GM18511 (cell line): Measurements from ENCODE around the gene LRP1.

Source experiments
- ATAC-seq: cut with Tn5 transposase; IDR thresholded peaks from one replicate; pipeline ENCODE4 v1.9.1; 2021; ENCODE audit warnings: mild to moderate bottlenecking, moderate library complexity; ENCODE audit not compliant: unreplicated experiment

LRP1 gene

DNA sequence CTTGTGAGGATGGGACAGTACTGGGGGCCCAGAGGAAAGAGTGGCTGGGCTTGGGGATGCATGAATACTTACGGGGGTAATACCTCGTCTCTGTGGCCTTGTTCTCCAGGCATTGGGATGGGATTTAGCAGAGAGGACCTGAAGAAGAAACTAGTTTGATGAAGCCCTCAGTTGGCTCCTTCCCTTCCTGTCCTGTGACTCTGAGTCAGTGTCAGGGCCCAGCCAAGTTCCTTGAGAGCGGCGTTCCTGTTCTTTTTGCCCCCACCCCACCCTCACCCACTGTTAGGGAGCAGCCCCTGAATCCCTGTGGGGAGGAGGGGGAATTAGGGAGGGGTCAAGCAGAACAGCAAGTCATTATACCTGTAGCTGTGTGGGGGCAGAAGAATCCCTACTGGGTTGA, 24.4 kb downstream of the LRP1 start:
- no peak for ATAC-seq

DNA sequence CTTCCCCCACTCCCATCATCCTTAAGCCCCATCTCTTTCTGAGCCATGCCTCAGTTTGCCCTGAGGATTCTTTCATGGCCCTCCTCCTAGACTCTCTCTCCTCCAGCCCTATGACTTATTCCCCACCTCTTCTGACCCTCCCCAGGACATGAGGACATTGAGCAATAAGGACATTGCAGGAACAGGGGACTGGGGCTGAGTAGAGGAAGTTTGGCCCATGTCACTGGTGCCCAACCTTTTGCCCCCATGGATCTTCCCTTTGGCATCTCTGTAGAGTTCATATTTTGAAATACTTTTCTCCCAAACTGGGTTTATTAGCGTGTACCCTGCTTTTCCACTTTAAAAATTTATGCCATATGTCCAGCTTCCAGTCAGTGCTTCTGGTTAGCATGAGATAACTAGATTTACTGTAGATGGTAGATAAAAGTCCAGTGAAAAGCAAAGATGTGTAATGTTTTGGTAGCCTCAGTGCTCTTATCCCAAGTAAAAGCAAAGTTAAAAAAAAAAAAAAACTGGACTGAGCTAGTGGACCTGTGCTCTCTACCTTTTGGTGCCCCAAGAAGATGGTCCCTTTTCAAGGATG, 25.2 kb downstream of the LRP1 start:
- no peak for ATAC-seq

DNA sequence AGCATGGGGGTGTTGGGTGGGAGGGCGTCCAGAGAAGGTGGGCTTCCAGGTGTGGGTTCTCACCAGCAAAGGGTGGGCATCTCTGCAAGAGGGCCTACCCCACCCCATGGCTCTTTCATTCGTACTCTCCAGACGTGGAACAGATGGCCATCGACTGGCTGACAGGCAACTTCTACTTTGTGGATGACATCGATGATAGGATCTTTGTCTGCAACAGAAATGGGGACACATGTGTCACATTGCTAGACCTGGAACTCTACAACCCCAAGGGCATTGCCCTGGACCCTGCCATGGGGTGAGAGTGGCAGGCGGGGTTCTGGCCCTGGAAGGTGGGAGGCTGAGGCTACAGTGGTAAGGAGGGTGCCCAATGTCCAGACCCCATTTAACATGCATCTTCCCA, 25.8 kb downstream of the LRP1 start:
- ATAC-seq: no peak

DNA sequence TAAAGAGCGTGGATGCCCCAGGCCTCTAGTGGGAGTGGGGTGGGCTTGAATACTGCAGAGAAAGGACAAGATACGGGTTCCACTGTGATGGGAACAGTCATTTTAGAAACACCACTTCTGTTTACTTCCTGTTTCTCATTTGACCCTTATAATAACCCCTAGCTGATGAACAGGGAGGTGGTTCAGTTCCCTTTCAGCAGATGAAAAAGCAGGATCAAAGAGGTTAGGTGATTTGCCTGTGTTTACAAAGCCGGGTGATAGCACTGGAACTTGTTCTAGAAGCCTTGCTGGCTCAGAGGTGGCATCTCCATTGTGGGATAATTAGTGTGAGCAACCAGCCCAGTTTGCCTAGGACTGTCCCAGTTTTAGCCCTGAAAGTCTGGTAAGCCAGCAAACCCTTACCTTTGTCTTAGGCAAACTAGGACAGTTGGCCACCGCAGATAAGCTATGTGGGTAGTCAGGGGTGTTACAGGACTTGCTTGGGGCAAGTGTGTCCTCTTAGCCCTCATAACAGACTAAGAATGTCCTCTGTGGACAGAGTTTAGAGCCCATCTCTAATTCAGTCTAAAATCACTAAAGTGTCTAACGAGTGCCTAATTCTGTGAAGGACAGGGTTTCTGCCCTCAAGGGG, 26.6 kb downstream of the LRP1 start:
- ATAC-seq: no peak

DNA sequence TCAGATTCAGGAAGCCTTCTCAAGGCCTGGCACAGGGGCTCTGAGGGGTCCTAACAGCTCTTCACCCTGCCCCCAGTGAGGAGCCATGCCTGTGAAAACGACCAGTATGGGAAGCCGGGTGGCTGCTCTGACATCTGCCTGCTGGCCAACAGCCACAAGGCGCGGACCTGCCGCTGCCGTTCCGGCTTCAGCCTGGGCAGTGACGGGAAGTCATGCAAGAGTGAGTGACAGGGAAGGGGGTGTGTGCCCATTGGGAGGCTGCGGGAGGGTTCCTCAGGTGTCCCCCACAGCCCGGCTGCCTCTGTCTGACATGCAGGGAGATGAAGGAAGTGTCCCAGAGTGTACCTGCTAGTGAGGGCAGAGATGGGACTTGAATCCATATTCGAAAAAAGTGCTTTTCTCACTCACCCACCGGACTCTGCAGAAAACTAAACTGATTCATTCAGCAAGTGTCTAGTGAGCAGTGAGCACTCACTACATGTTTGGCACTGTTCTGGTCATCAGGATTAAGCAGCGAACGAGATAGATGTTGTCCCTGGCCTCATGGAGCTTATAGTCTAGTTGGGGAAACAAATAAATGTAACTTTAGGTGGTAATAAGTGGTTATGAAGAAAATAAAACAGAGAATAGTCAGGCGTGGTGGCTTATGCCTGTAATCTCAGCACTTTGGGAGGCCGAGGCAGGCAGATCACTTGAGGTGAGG, 28.6 kb downstream of the LRP1 start:
- ATAC-seq: no peak

DNA sequence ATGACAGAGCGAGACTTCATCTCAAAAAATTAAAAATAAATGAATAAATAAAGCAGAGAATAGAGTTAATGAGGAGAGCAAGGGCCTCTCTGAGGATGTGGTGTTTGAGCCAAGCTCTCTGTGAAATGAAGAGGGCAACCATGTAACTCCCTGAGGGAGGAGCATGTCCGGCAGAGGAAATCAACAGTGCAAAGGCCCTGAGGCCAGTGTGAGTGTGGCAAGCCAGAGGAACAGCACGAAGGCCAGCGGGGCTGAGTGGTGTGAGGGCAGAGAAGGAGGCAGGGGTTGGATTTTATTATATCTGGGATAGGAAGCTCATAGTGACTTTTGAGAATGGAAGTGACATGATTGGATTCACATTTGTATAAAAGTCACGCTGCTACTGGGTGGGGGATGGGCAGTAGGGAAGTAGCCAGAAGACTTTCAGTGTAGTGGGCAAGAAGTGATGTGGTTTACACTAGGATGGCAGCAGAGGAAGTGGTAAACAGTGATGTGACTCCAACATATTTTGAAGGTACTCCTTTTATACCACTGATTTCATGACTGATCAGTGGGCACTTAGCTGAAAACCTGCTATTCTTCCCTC, 29.4 kb downstream of the LRP1 start:
- ATAC-seq: no peak

DNA sequence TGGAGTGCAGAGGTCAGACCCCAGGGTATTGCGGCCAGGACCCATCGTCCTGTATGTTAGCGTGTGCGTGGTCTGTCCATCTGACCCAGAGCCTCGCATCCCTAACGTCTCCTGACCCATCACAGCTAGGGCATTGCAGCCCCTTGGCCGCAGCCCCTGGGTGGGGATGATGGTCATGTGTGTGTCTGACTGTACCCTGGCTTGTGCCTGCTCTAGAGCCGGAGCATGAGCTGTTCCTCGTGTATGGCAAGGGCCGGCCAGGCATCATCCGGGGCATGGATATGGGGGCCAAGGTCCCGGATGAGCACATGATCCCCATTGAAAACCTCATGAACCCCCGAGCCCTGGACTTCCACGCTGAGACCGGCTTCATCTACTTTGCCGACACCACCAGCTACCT, 29.9 kb downstream of the LRP1 start:
- ATAC-seq: no peak

DNA sequence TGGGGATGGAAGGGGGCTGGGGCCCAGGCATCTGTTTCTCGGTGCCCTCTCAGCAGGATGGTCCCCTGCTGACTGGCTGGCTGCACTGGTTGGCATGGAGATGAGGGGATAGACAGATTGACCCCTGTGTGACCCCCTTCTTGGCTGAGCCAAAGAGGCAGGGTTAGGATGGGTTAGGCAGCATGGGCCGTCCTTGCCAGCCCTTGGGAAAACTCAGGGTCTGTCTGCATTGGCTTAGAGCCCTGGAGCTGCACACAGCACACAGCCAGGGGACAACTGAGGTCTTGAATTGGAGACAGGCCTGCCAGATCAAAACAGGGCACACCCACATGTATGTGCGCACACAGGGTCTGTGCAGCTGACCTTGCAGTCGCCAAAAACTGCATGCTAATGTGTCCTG, 30.4 kb downstream of the LRP1 start:
- ATAC-seq: no peak

DNA sequence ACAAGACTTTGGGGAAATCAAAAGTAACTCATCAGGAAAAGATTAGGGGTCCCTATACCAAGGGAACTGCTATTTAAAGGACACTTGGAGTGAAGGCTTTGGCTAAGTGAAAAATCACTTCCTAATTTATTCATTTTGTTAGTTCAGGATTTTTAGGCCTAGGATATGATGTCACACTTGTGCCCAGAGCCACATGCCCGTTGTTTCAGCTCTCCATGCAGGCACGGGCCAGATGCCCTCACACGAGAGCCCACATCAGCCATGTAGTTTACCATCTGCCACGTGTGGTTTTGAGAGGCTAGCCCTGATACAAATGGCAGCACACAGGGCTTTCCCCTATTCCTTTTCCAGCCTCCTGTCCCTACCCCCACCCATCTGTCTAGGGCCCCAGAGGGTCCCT, 31.0 kb downstream of the LRP1 start:
- no peak for ATAC-seq

DNA sequence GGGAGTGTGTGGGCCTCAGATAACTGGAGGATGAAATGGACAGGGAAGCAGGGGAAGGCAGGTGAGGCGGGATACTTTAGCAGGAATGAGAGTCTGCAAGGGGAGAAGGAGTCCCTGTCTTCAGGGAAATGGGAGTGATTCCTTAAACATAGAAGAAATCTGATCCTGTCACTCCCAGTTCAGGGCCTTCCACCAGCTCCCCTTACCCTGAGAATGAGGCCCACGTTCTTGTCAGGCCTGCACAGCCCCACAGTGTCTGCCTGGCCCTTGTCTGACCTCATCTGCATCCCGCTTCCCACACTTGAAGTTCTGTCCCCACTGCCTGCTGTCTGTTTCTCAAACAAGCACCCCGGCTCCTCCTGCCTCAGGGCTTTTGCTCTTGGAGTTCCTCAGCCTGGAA, 31.8 kb downstream of the LRP1 start:
- ATAC-seq: no peak

DNA sequence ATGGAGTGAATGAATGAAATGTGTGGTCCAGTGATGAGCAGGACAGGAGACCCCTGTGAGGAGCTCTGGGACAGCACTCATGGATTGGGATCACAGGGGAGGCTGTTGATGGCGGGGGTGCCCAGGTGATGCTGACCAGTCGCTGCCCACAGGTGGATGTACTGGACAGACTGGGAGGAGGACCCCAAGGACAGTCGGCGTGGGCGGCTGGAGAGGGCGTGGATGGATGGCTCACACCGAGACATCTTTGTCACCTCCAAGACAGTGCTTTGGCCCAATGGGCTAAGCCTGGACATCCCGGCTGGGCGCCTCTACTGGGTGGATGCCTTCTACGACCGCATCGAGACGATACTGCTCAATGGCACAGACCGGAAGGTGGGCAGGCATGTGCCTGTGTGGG, 32.5 kb downstream of the LRP1 start:
- ATAC-seq: no peak

DNA sequence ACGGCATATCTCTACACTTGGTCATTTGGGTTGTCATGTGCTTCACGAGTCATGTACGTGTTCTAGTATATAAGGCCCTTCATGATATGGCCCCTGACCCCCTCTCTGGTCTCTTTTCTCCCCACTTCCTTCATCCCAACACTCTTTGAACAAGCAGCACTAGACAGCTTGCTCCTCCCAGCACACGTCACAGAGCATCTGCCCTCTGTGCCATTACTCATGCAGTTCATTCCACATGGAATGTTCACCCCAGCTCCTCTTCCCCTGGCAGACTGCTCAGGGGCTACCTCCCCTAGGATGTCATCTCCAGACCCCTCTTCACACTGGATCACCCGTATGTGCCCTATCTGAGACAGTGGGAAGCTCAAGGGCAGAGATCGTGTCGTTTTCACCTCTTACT, 33.2 kb downstream of the LRP1 start:
- ATAC-seq: no peak

DNA sequence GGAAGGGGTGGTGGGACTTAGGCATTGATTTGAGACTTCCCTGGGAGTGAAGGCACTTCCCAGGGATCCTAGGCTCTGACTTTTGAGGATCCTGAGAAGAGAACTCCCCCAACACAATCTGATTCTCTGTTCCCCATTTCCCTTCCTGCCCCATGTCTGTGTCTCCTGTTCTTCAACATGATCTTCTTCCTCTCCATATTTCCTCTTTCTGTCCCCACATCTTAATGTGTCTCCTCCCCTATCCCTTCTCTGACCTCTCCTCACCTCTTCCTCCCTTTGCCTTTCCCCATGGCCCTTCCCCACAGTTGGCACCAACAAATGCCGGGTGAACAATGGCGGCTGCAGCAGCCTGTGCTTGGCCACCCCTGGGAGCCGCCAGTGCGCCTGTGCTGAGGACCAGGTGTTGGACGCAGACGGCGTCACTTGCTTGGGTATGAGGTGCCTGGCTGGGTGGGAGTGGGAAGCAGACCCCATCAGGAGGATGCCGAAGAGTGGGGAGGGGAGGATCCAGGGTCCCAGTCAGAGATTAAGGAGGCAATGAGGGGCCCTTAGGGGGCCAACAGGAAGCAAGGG, 34.4 kb downstream of the LRP1 start:
- ATAC-seq: no peak

DNA sequence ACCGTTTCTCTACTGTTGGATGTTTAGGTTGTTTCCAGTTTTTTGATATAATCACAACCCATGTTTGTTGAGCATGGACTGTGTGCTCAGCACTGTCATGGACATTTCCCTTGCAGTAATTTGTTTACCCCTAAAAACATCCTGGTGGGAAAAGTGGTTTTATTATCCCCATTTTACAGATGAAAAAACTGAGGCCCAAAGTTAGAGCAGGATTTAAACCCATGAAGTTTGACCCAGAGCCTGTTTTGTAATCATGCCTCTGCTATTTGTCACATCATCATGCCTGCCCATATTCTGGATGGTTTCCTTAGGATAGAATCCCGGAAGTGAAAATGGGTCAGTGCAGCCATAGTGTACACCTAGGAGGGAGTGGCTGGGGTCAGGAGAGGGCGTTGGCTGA, 36.2 kb downstream of the LRP1 start:
- ATAC-seq: no peak

DNA sequence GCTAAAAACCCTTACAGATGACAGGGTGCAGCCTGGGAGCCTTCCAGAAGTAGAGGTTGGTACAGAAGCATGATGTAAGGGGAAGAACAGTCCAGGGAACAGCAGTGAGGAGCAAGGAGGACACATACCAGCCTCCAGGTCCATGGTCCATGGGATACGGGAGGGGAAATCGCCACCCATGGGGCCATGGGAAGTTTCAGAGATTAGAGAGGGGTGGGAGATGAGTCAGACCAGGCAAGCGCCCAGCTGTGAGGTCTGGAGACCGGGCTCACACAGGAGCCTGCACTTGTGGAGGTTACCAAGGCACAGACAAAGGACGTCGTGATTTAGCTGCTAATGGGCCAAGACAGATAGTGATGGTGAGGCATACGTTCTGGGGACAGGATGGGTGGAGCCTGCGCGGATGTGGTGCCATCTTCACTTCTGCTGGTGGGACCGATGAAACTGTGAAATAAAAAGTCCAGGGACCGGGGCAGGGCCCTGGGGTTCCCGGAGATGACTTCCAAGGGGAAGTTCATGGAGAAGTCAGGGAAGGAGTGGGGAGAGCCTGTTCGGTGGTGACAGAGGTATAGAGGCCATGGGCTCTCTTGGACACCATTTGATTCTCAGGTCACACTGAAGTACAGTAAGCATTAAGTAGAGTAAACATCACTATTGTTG, 36.8 kb downstream of the LRP1 start:
- no peak for ATAC-seq

DNA sequence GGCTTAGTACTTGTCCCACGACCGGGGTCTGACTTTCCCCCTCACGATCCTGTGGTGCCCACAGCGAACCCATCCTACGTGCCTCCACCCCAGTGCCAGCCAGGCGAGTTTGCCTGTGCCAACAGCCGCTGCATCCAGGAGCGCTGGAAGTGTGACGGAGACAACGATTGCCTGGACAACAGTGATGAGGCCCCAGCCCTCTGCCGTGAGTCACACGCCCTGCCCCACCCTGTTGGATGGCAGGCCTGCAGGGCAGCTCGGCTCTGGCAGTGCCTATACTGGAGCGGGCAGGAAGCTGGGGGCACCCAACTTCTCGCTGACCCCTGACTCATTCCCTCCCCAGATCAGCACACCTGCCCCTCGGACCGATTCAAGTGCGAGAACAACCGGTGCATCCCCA, 37.5 kb downstream of the LRP1 start:
- ATAC-seq: no peak

DNA sequence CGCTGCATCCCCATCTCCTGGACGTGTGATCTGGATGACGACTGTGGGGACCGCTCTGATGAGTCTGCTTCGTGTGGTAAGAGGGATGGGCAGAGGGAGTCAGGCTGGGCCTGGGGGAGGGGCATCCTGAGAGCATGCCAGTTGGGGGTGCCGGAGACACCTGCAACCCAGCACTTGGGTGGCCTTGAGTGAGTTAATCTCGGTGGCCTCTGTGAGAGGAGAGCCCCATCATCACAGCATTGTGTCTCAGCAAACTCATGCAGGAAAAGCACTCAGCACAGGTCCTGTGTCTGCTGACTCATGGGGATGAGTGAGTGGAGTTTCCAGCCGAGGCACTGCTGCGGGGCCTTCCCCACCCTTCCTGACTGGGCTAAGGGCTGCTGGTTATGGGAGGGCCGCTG, 38.7 kb downstream of the LRP1 start:
- no peak for ATAC-seq

DNA sequence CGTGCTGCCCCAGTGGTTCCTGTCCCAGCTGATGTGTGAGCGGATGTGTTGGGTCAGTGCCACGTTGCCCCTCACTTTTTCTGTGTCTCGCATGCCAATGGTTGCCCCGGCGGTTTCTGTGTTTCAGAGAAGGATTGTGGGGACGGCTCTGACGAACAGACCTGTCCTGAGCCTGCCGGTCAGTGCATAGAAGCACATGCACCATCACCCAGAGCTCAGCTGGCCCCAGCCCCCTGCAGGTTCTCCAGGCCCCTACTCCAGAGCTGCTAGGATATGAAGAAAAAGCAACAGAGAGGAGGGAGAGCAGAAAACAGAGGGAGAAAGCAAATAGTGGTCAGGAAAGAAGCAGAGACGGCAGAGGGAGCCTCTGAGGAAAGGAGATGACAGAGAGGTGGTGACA, 39.8 kb downstream of the LRP1 start:
- no peak for ATAC-seq

DNA sequence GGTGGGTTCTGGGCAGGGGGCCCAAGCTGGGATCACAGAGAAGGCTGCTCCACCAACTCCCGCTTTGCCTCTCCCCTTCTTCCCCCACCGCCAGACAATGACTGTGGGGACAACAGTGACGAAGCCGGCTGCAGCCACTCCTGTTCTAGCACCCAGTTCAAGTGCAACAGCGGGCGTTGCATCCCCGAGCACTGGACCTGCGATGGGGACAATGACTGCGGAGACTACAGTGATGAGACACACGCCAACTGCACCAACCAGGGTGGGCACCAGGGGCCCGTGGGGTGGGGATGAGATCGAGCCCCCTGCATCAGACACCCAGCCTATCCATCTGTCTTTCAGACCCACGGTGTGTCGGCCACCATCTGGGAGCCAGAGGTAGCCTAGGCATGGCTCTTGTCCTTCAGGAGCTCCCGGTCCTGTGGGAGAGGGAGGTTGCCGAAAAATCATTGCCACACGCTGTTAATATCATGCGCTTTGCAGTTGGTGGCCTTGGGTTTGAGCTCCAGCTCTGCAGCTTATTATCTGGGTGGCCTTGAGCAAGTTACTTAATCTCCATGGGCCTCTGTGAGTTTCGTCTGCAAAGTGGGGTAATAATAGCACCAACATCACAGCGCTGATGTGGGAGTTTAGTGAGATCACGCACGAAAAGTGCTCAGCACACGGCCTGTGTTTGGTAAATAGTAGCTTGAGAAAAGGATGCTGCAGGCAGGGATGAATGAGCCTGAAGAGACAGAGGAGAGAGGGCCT, 40.9 kb downstream of the LRP1 start:
- ATAC-seq: no peak

DNA sequence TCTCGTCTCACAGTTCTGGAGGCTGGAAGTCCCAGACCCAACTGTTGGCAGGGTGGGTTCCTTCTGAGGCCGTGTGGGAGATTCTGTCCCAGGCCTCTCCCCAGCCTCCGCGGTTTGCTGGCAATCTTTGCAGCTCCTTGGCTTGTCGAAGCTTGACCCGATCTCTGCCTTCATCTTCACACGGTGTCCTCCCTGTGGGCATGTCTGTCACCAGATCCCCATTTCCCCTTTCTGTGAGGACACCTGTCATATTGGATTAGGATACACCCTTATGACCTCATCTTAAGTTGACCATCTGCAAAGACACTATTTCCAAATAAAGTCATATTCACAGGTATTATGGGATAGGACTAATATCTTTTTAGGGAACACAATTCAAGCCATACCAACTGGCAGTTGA, 41.7 kb downstream of the LRP1 start:
- no peak for ATAC-seq

DNA sequence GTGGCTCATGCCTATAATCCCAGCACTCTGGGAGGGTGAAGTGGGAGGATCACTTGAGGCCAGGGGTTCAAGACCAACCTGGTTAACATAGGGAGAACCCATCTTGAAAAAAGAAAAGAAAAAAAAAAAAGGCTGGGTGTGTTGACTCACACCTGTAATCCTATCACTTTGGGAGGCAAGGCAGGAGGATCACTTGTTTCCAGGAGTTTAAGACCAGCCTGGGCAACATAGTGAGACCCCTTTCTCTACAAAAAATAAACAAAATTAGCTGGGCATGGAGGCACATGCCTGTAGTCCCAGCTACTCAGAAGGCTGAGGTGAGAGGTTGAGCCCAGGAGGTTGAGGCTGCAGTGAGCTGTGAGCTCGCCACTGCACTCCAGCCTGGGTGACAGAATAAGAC, 42.1 kb downstream of the LRP1 start:
- ATAC-seq: no peak
